GM06990 (cell line): Measurements from ENCODE around the gene SLC4A3.

ENCODE experiments used
- DNase-seq: peaks from one replicate; pipeline ENCODE4 v3.0.0-alpha.2; 2011; ENCODE audit not compliant: insufficient read length; ENCODE audit errors: extremely low read depth
- H3K27me3 ChIP-seq: replicated peaks from 2 replicates; pipeline ENCODE4 v1.6.0; 2011; ENCODE audit warnings: low read length; ENCODE audit not compliant: control insufficient read depth, insufficient read depth
- H3K36me3 ChIP-seq: 2 replicates; pipeline ENCODE4 v1.5.1; 2011; ENCODE audit warnings: low read length; ENCODE audit not compliant: control insufficient read depth, insufficient read depth
- H3K4me3 ChIP-seq: replicated peaks from 2 replicates; pipeline ENCODE4 v1.5.1; 2011; ENCODE audit warnings: low read depth, mild to moderate bottlenecking, control low read depth, low read length
- TF ChIP-seq, protein P1 (sequence below): IDR thresholded peaks from 2 replicates; pipeline ENCODE4 v1.5.1; 2011; ENCODE audit warnings: low read length, control low read depth, mild to moderate bottlenecking, inconsistent platforms; ENCODE audit not compliant: insufficient read depth, poor library complexity, severe bottlenecking

The SLC4A3 gene, protein sequence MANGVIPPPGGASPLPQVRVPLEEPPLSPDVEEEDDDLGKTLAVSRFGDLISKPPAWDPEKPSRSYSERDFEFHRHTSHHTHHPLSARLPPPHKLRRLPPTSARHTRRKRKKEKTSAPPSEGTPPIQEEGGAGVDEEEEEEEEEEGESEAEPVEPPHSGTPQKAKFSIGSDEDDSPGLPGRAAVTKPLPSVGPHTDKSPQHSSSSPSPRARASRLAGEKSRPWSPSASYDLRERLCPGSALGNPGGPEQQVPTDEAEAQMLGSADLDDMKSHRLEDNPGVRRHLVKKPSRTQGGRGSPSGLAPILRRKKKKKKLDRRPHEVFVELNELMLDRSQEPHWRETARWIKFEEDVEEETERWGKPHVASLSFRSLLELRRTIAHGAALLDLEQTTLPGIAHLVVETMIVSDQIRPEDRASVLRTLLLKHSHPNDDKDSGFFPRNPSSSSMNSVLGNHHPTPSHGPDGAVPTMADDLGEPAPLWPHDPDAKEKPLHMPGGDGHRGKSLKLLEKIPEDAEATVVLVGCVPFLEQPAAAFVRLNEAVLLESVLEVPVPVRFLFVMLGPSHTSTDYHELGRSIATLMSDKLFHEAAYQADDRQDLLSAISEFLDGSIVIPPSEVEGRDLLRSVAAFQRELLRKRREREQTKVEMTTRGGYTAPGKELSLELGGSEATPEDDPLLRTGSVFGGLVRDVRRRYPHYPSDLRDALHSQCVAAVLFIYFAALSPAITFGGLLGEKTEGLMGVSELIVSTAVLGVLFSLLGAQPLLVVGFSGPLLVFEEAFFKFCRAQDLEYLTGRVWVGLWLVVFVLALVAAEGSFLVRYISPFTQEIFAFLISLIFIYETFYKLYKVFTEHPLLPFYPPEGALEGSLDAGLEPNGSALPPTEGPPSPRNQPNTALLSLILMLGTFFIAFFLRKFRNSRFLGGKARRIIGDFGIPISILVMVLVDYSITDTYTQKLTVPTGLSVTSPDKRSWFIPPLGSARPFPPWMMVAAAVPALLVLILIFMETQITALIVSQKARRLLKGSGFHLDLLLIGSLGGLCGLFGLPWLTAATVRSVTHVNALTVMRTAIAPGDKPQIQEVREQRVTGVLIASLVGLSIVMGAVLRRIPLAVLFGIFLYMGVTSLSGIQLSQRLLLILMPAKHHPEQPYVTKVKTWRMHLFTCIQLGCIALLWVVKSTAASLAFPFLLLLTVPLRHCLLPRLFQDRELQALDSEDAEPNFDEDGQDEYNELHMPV

DNA sequence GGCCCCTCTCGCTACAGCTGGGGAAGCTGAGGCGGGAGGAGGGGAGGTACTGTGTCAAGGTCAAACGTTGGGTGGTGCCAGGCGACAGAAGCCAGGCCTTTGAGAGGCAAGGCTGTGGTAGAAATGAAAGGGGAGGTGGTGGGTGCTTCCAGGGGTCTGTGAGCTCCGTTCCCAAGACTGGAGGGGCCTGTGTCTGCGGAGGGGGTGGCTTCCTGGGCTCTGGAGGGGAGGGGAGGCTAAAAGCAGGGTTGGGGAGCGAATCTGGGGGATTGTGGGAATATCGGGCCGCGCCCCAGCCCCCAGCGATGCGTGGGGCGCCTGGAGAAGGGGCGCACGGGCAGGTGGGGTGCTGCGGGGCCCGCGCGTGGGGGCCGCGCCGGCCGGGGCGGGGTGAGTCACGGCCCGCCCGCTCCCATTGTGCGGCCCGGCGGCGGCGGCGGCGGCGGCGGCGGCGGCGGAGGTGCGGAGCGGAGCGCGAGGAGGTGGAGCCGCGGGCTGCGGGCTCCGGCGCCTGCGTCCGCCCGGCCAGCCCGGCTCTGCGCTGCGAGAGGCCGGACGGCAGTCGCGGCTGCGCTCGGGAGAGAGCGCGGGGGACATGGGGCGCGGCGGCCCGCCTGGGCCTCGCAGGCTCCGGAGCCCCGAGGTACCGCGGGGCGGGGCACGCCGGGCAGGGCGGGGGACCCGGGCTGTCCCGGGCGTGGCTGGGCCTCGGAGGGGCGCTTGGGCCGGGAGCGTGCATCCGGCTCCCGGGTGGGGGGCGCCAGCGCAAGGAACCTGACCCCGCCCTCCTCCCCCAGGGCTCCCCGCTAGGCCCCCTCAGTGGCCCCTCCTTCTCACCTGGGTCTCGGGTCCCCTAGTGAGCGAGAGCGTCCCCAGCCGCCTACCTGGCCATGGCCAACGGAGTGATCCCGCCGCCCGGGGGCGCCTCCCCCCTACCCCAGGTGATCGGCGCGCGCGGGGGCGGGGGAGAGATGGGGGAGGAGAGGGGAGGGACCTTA, at the start of gene SLC4A3:
TSS of gene SLC4A3 (plus strand) at position 528 of the 998 bp plus-strand sequence. CDS start at position 891, 363 bp downstream.
- no peak for DNase-seq
- H3K4me3 ChIP-seq = peak within 1 kb of the TSS; percentile 35
- TF ChIP-seq, protein P1, sequence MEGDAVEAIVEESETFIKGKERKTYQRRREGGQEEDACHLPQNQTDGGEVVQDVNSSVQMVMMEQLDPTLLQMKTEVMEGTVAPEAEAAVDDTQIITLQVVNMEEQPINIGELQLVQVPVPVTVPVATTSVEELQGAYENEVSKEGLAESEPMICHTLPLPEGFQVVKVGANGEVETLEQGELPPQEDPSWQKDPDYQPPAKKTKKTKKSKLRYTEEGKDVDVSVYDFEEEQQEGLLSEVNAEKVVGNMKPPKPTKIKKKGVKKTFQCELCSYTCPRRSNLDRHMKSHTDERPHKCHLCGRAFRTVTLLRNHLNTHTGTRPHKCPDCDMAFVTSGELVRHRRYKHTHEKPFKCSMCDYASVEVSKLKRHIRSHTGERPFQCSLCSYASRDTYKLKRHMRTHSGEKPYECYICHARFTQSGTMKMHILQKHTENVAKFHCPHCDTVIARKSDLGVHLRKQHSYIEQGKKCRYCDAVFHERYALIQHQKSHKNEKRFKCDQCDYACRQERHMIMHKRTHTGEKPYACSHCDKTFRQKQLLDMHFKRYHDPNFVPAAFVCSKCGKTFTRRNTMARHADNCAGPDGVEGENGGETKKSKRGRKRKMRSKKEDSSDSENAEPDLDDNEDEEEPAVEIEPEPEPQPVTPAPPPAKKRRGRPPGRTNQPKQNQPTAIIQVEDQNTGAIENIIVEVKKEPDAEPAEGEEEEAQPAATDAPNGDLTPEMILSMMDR = no peak

DNA sequence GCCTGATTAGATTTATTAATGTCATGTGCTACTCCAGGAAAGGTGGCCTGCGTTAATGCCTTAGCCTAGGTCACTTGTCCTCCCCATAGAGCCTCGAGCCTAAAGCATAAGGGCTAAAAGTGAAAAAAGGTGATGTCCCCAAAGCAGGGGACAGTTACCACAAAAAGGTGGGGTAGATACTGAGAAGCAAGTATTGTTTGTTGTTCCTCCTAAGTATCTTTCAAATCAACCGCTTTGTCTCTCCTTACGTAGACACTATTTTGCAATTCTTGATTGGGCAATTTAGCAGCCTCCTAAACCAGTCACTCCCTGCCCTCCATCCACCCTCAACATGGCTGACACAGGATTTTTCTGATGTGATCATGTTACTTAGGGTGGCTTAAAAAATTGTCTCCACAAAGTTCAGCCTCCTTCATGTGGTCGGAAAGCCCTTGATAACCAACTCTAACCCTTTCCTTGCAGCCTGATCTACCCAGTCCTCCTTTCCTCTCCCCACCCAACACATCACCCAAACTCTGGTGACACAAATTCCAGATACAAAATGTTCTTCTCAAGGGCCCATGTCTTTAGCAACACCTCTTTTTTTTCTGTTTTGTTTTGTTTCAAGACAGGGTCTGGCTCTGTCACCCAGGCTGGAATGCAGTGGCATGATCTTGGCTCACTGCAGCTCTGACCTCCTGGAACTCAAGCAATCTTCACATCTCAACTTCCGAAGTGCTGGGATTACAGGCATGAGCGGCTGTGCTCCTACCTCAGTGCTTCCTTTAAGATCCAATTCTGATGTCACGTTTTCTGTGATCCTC, 48.4 kb upstream of the SLC4A3 start:
- no peaks in the 10 kb centered on the region for H3K36me3 ChIP-seq
- DNase-seq = no peak
- TF ChIP-seq, protein P1 = no peak
- H3K4me3 ChIP-seq = no peak overlapping the region
- no peaks in the 10 kb centered on the region for H3K27me3 ChIP-seq

More for the DNA sequence above, at the start of gene SLC4A3:
- H3K36me3 ChIP-seq = no peaks in the 10 kb centered on the region
- H3K27me3 ChIP-seq = peaks cover 2% of the 10 kb centered on the region

DNA sequence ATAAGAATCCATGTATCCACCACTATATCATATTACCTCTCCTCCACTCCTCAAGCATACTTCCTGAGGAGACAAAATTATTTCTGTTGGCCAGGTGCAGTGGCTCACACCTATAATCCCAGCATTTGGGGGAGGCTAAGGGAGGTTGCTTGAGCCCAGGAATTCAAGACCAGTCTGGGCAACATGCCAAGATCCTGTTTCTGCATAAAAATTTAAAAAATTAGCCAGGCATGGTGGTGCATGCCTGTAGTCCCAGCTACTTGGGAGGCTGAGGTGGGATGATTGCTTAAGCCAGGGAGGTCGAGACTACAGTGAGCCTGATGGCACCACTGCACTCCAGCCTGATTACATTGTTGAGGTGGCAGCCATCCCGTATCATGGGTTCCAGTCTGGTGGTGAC, 46.1 kb upstream of the SLC4A3 start:
- H3K27me3 ChIP-seq = no peaks in the 10 kb centered on the region
- DNase-seq = no peak
- H3K4me3 ChIP-seq = no peak overlapping the region
- TF ChIP-seq, protein P1 = no peak
- H3K36me3 ChIP-seq = no peaks in the 10 kb centered on the region

DNA sequence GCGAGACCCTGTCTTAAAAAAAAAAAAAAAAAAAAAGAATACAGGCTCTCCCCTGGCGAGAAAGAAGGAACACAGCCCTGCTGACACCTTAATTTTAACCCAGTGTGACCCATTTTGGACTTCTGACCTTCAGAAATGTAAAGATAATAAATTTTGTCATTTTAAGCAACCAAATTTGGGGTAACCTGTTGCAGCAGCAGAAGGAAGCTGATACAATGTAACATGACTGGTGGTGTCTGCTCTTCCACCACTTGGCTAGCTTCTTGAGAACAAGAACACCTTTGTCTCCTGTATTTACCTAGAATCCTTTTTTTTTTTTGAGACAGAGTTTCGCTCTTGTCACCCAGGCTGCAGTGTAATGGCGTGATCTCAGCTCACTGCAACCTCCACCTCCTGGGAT, 36.3 kb upstream of the SLC4A3 start:
- Histone ChIP-seq H3K36me3 (no peaks in the 10 kb centered on the region), H3K27me3 (no peaks in the 10 kb centered on the region), H3K4me3 (no peak overlapping the region)
- TF ChIP-seq, protein P1 = no peak
- DNase-seq = no peak
